SK-N-SH treated with all-trans-retinoic acid at 6 μM for 48 hours (cell line): Measurements from ENCODE around the gene ENTREP3.

Source experiments
- ATAC-seq: fragments of 200-7000 bp; cut with Tn5 transposase; 3 replicates; pipeline ENCODE4 v1.9.1; 2020; ENCODE audit warnings: mild to moderate bottlenecking, moderate library complexity
- BACH2 ChIP-seq: fragments of 250-450 bp; sonication (Bioruptor Pico); IDR thresholded peaks from 2 replicates; pipeline ENCODE4 v1.9.0; 2021; ENCODE audit warnings: mild to moderate bottlenecking, borderline replicate concordance
- CREB5 ChIP-seq: fragments of 250-450 bp; sonication (Bioruptor Pico); IDR thresholded peaks from 2 replicates; pipeline ENCODE4 v1.5.1; 2020; ENCODE audit warnings: low read depth, mild to moderate bottlenecking, moderate library complexity
- CSDC2 ChIP-seq: fragments of 250-450 bp; sonication (Bioruptor Pico); IDR thresholded peaks from 2 replicates; pipeline ENCODE4 v1.5.0; 2020; ENCODE audit warnings: mild to moderate bottlenecking, moderate library complexity
- CSRNP3 ChIP-seq: fragments of 250-450 bp; sonication (Bioruptor Pico); IDR thresholded peaks from 2 replicates; pipeline ENCODE4 v1.5.1; 2021; ENCODE audit warnings: mild to moderate bottlenecking, moderate library complexity
- ESRRG ChIP-seq: fragments of 250-450 bp; sonication (Bioruptor Pico); IDR thresholded peaks from 2 replicates; pipeline ENCODE4 v1.6.1; 2021; ENCODE audit warnings: mild to moderate bottlenecking
- GLIS3 ChIP-seq: fragments of 250-450 bp; sonication (Bioruptor Pico); IDR thresholded peaks from 2 replicates; pipeline ENCODE4 v1.5.0; 2020; ENCODE audit warnings: mild to moderate bottlenecking, moderate library complexity
- ISL1 ChIP-seq: fragments of 250-450 bp; sonication (Bioruptor Pico); IDR thresholded peaks from 2 replicates; pipeline ENCODE4 v2.1.2; 2022; ENCODE audit warnings: mild to moderate bottlenecking, moderate library complexity
- OSR1 ChIP-seq: fragments of 250-450 bp; sonication (Bioruptor Pico); IDR thresholded peaks from 2 replicates; pipeline ENCODE4 v1.8.0; 2022; ENCODE audit warnings: moderate library complexity, mild to moderate bottlenecking, inconsistent platforms
- PATZ1 ChIP-seq: fragments of 250-450 bp; sonication (Bioruptor Pico); IDR thresholded peaks from 2 replicates; pipeline ENCODE4 v1.8.0; 2020; ENCODE audit warnings: mild to moderate bottlenecking, moderate library complexity, borderline replicate concordance
- PPARA ChIP-seq: fragments of 250-450 bp; sonication (Bioruptor Pico); IDR thresholded peaks from 2 replicates; pipeline ENCODE4 v1.5.0; 2020; ENCODE audit warnings: mild to moderate bottlenecking, borderline replicate concordance
- RARB ChIP-seq: fragments of 250-450 bp; sonication (Bioruptor Pico); IDR thresholded peaks from 2 replicates; pipeline ENCODE4 v1.8.0; 2021; ENCODE audit warnings: mild to moderate bottlenecking, moderate library complexity
- SNAI2 ChIP-seq: fragments of 250-450 bp; sonication (Bioruptor Pico); IDR thresholded peaks from 2 replicates; pipeline ENCODE4 v1.5.0; 2020; ENCODE audit warnings: mild to moderate bottlenecking, moderate library complexity
- TCF4 ChIP-seq: fragments of 250-450 bp; sonication (Bioruptor Pico); IDR thresholded peaks from 2 replicates; pipeline ENCODE4 v1.8.0; 2021; ENCODE audit warnings: mild to moderate bottlenecking, moderate library complexity, borderline replicate concordance
- TOX ChIP-seq: fragments of 250-450 bp; sonication (Bioruptor Pico); IDR thresholded peaks from 2 replicates; pipeline ENCODE4 v1.8.0; 2021; ENCODE audit warnings: mild to moderate bottlenecking, moderate library complexity, borderline replicate concordance
- TSHZ2 ChIP-seq: fragments of 250-450 bp; sonication (Bioruptor Pico); IDR thresholded peaks from 2 replicates; pipeline ENCODE4 v1.5.0; 2020; ENCODE audit warnings: mild to moderate bottlenecking, moderate library complexity
- ZC3H10 ChIP-seq: fragments of 250-450 bp; sonication (Bioruptor Pico); IDR thresholded peaks from 2 replicates; pipeline ENCODE4 v1.5.1; 2021; ENCODE audit warnings: mild to moderate bottlenecking, moderate library complexity
- ZFP3 ChIP-seq: fragments of 250-450 bp; sonication (Bioruptor Pico); IDR thresholded peaks from 2 replicates; pipeline ENCODE4 v1.5.0; 2020; ENCODE audit warnings: mild to moderate bottlenecking, moderate library complexity
- ZFP30 ChIP-seq: fragments of 450-650 bp; formaldehyde crosslinking; IDR thresholded peaks from 2 replicates; pipeline ENCODE4 v1.5.0; 2022; ENCODE audit warnings: mild to moderate bottlenecking, moderate library complexity
- ZNF565 ChIP-seq: fragments of 450-650 bp; formaldehyde crosslinking; conservative IDR thresholded peaks from 2 replicates; pipeline ENCODE4 v1.5.0; 2020; ENCODE audit warnings: low read depth, mild to moderate bottlenecking, moderate library complexity
- ZNF70 ChIP-seq: fragments of 450-650 bp; formaldehyde crosslinking; IDR thresholded peaks from 2 replicates; pipeline ENCODE4 v1.5.0; 2020; ENCODE audit warnings: mild to moderate bottlenecking, moderate library complexity

Gene ENTREP3

GRCh38 chr1:155260276-155260675 is 5.0 kb upstream of the ENTREP3 start:
- ATAC-seq: no peak
- no peak for TF ChIP-seq TOX
- TF ChIP-seq ZFP30 (CRISPR knock-in tag): no peak
- TF ChIP-seq BACH2 (CRISPR knock-in tag): no peak

- peak; percentile 5 for ATAC-seq
- TF ChIP-seq ZNF70: no peak
- no peak for TF ChIP-seq ZFP30 (CRISPR knock-in tag)
- TF ChIP-seq TCF4 (CRISPR knock-in tag): no peak
- no peak for TF ChIP-seq ISL1 (CRISPR knock-in tag)
- no peak for TF ChIP-seq CREB5
- no peak for TF ChIP-seq SNAI2
- TF ChIP-seq PPARA (CRISPR knock-in tag): no peak
- TF ChIP-seq BACH2 (CRISPR knock-in tag): no peak
- TF ChIP-seq GLIS3 (CRISPR knock-in tag): no peak
- no peak for TF ChIP-seq CSRNP3 (CRISPR knock-in tag)
- no peak for TF ChIP-seq ZFP3 (CRISPR knock-in tag)
- TF ChIP-seq TOX: no peak
- no peak for TF ChIP-seq TSHZ2 (CRISPR knock-in tag)
- no peak for TF ChIP-seq CSDC2
- no peak for TF ChIP-seq RARB (CRISPR knock-in tag)
- TF ChIP-seq PATZ1 (CRISPR knock-in tag): no peak
- TF ChIP-seq ESRRG (CRISPR knock-in tag): no peak
- no peak for TF ChIP-seq ZC3H10 (CRISPR knock-in tag)
These were observed 972 bp upstream of the ENTREP3 start for GRCh38 chr1:155256058-155256852.

GRCh38 chr1:155254714-155255242 is 505 bp downstream of the ENTREP3 start:
- peak; percentile 40 for ATAC-seq
- no peak for TF ChIP-seq ESRRG (CRISPR knock-in tag)
- TF ChIP-seq ZNF565 (CRISPR knock-in tag): no peak
- TF ChIP-seq ISL1 (CRISPR knock-in tag): no peak
- no peak for TF ChIP-seq ZFP3 (CRISPR knock-in tag)
- TF ChIP-seq TSHZ2 (CRISPR knock-in tag): no peak
- no peak for TF ChIP-seq SNAI2
- TF ChIP-seq TCF4 (CRISPR knock-in tag): no peak
- TF ChIP-seq CSRNP3 (CRISPR knock-in tag): no peak
- no peak for TF ChIP-seq ZFP30 (CRISPR knock-in tag)
- TF ChIP-seq ZC3H10 (CRISPR knock-in tag): no peak
- no peak for TF ChIP-seq PATZ1 (CRISPR knock-in tag)
- TF ChIP-seq CREB5: no peak
- TF ChIP-seq BACH2 (CRISPR knock-in tag): no peak
- no peak for TF ChIP-seq OSR1
